H9 (cell line): Measurements from ENCODE around the gene IFI27L1. TPM values are rescaled to one million over a fixed set of nuclear protein-coding genes. Genes with fewer than 3 reads are reported as not detected.

ENCODE experiments used
- DNase-seq: peaks from one replicate; pipeline ENCODE4 v3.0.0-alpha.2; 2017
- H2AFZ ChIP-seq: one replicate; pipeline ENCODE4 v1.6.1; 2013; ENCODE audit warnings: mild to moderate bottlenecking, low read length, control low read depth, moderate library complexity
- H2AK5ac ChIP-seq: 2 replicates; pipeline ENCODE4 v1.6.1; 2013; ENCODE audit warnings: low read length, control low read depth, mixed read lengths; ENCODE audit not compliant: insufficient read length
- H2BK120ac ChIP-seq: one replicate; pipeline ENCODE4 v1.6.1; 2013; ENCODE audit warnings: low read depth, mild to moderate bottlenecking, low read length, control low read depth, inconsistent platforms; ENCODE audit not compliant: poor library complexity, severe bottlenecking
- H2BK12ac ChIP-seq: 2 replicates; pipeline ENCODE4 v1.6.1; 2013; ENCODE audit warnings: low read length, control low read depth, mixed read lengths, low read depth; ENCODE audit not compliant: insufficient read length
- H2BK15ac ChIP-seq: 2 replicates; pipeline ENCODE4 v1.6.1; 2013; ENCODE audit warnings: low read depth, low read length, control low read depth
- H2BK20ac ChIP-seq: one replicate; pipeline ENCODE4 v1.6.1; 2013; ENCODE audit warnings: low read depth, mild to moderate bottlenecking, low read length, control low read depth, inconsistent platforms; ENCODE audit not compliant: poor library complexity, severe bottlenecking
- H2BK5ac ChIP-seq: 2 replicates; pipeline ENCODE4 v1.6.1; 2013; ENCODE audit warnings: low read length, control low read depth, mixed read lengths; ENCODE audit not compliant: insufficient read length
- H3K14ac ChIP-seq: 2 replicates; pipeline ENCODE4 v1.6.1; 2013; ENCODE audit warnings: low read length, control low read depth; ENCODE audit not compliant: insufficient read depth
- H3K18ac ChIP-seq: 2 replicates; pipeline ENCODE4 v1.6.1; 2013; ENCODE audit warnings: low read depth, mild to moderate bottlenecking, mixed read lengths, low read length, control low read depth; ENCODE audit not compliant: insufficient read length
- H3K23ac ChIP-seq: 2 replicates; pipeline ENCODE4 v1.6.1; 2013; ENCODE audit warnings: low read length, control low read depth, mixed read lengths, low read depth; ENCODE audit not compliant: insufficient read length
- H3K23me2 ChIP-seq: 2 replicates; pipeline ENCODE4 v1.6.1; 2013; ENCODE audit warnings: low read depth, mild to moderate bottlenecking, mixed read lengths, low read length, control low read depth; ENCODE audit not compliant: insufficient read length, poor library complexity, severe bottlenecking
- H3K27ac ChIP-seq: 2 replicates; pipeline ENCODE4 v1.5.1; 2013; ENCODE audit warnings: low read length, control low read depth, mixed read lengths, low read depth; ENCODE audit not compliant: insufficient read length
- H3K27me3 ChIP-seq: 2 replicates; pipeline ENCODE4 v1.6.1; 2013; ENCODE audit warnings: low read length, control low read depth, inconsistent platforms; ENCODE audit not compliant: insufficient read depth
- H3K4ac ChIP-seq: 2 replicates; pipeline ENCODE4 v1.6.1; 2013; ENCODE audit warnings: low read depth, mild to moderate bottlenecking, control low read depth, inconsistent platforms, low read length, moderate library complexity
- H3K4me1 ChIP-seq: 2 replicates; pipeline ENCODE4 v1.6.1; 2013; ENCODE audit warnings: low read length, control low read depth, inconsistent platforms; ENCODE audit not compliant: insufficient read depth
- H3K4me2 ChIP-seq: 2 replicates; pipeline ENCODE4 v1.6.1; 2013; ENCODE audit warnings: low read length, control low read depth, mixed read lengths; ENCODE audit not compliant: insufficient read length, insufficient read depth
- H3K56ac ChIP-seq: 2 replicates; pipeline ENCODE4 v1.6.1; 2013; ENCODE audit warnings: low read depth, mild to moderate bottlenecking, mixed read lengths, low read length, control low read depth; ENCODE audit not compliant: insufficient read length
- H3K79me1 ChIP-seq: 2 replicates; pipeline ENCODE4 v1.6.1; 2013; ENCODE audit warnings: low read depth, mild to moderate bottlenecking, moderate library complexity, low read length, control low read depth, inconsistent platforms; ENCODE audit not compliant: insufficient read depth, poor library complexity, severe bottlenecking
- H3K79me2 ChIP-seq: 2 replicates; pipeline ENCODE4 v1.6.1; 2013; ENCODE audit warnings: low read length, control low read depth, inconsistent platforms; ENCODE audit not compliant: insufficient read depth
- H3K9ac ChIP-seq: 2 replicates; pipeline ENCODE4 v1.6.1; 2013; ENCODE audit warnings: low read length, control low read depth, mixed read lengths; ENCODE audit not compliant: insufficient read length; ENCODE audit errors: extremely low read depth
- H3K9me3 ChIP-seq: one replicate; pipeline ENCODE4 v1.6.1; 2013; ENCODE audit warnings: low read depth, low read length, inconsistent platforms; ENCODE audit not compliant: control insufficient read depth
- H3T11ph ChIP-seq: one replicate; pipeline ENCODE4 v1.6.1; 2013; ENCODE audit warnings: mild to moderate bottlenecking, low read length, control low read depth, inconsistent platforms
- H4K20me1 ChIP-seq: one replicate; pipeline ENCODE4 v1.6.1; 2013; ENCODE audit not compliant: control insufficient read depth, insufficient read length, insufficient read depth
- H4K5ac ChIP-seq: 2 replicates; pipeline ENCODE4 v1.6.1; 2013; ENCODE audit warnings: low read depth, mild to moderate bottlenecking, mixed read lengths, low read length, control low read depth; ENCODE audit not compliant: insufficient read length
- H4K8ac ChIP-seq: replicated peaks from 2 replicates; pipeline ENCODE4 v1.6.1; 2013; ENCODE audit warnings: low read length, control low read depth, mixed read lengths, low read depth; ENCODE audit not compliant: insufficient read length
- H4K91ac ChIP-seq: 2 replicates; pipeline ENCODE4 v1.6.1; 2013; ENCODE audit warnings: low read depth, mild to moderate bottlenecking, moderate library complexity, mixed read lengths, low read length, control low read depth; ENCODE audit not compliant: insufficient read length
- H3K27ac Mint-ChIP-seq, 3 experiments: 2 replicates in 2 of 3; 3 replicates in 1 of 3; pipeline ENCODE4 v1.8.0; 2020 to 2021; ENCODE audit warnings: mixed read lengths in 3 of 3, mild to moderate bottlenecking in 1 of 3, moderate library complexity in 1 of 3
- H3K27me3 Mint-ChIP-seq: 2 replicates; pipeline ENCODE4 v1.8.0; 2021; ENCODE audit warnings: low read depth, mild to moderate bottlenecking, moderate library complexity, mixed read lengths
- H3K36me3 Mint-ChIP-seq, 3 experiments: 2 replicates in 2 of 3; 3 replicates in 1 of 3; pipeline ENCODE4 v1.8.0; 2020 to 2021; ENCODE audit warnings: low read depth in 3 of 3, mixed read lengths in 3 of 3; ENCODE audit not compliant: insufficient read depth in 1 of 3
- H3K4me1 Mint-ChIP-seq, 2 experiments: 2 replicates each; pipeline ENCODE4 v1.8.0; 2020; ENCODE audit warnings: mixed read lengths in 2 of 2
- H3K4me3 Mint-ChIP-seq, 2 experiments: 2 replicates in 1 of 2; 3 replicates in 1 of 2; pipeline ENCODE4 v1.8.0; 2020 to 2021; ENCODE audit warnings: mild to moderate bottlenecking in 2 of 2, mixed read lengths in 2 of 2, moderate library complexity in 1 of 2
- H3K9me3 Mint-ChIP-seq, 2 experiments: 2 replicates in 1 of 2; 3 replicates in 1 of 2; pipeline ENCODE4 v1.8.0; 2020; ENCODE audit warnings: mild to moderate bottlenecking in 2 of 2, mixed read lengths in 2 of 2, moderate library complexity in 1 of 2
- CTCF ChIP-seq: fragments of 200-600 bp; sonication (generic); conservative IDR thresholded peaks from 3 replicates; pipeline ENCODE4 v1.8.0; 2021; ENCODE audit warnings: antibody characterized with exemption, mild to moderate bottlenecking
- WGBS: extraction: QIAGEN DNeasy Blood & Tissue Kit; methylation state at CpG from one replicate; pipeline ENCODE4 v1.1.7; 2013; ENCODE audit warnings: missing lambda C conversion rate, low lambda C conversion rate, mixed read lengths; ENCODE audit not compliant: insufficient read length; ENCODE audit errors: extremely low coverage; 5-methylcytosine and 5-hydroxymethylcytosine counted together
- total RNA-seq: library from RNA; stranded (reverse); gene quantifications from 2 replicates; pipeline ENCODE4 v1.2.1, GENCODE V29; 2021

Gene IFI27L1
- total RNA-seq, 1 experiment from 2014 or later: 27.4 TPM

DNA sequence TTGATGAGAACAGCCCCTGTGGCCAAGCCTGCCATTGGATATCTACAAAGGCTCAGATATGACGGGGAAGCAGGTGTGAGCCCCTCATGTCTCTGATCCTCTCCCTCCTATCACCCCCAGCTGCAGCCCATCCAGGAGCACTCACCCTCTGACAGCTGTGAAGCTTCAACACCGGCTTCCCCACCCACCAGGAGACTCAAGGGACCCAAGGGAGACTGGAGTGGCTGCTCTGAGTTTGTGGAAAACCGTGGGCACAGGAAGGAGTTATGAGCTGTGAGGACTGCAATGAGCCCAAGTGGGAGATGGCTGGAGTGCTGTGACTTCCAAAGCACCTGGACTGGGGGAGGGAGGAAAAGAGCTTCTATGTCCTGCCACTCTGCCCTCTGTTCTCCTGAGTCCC is 40.4 kb downstream of the IFI27L1 start:
- Mint-ChIP-seq H3K4me3 (no peak overlapping the region), H3K9me3 (peaks cover 6 to 11% of the 10 kb centered on the region in 2 experiments; a peak in 2 of 5 replicates), H3K4me1 (no peaks in the 10 kb centered on the region), H3K27me3 (peaks cover 34% of the 10 kb centered on the region), H3K27ac (no peak overlapping the region), H3K36me3 (no peaks in the 10 kb centered on the region)
- no peak overlapping the region for H3K14ac ChIP-seq
- no peaks in the 10 kb centered on the region for H3K27me3 ChIP-seq
- H4K5ac ChIP-seq: no peak overlapping the region
- WGBS: no CpG with 5 or more reads among the region's 3 CpGs
- no peak overlapping the region for H3K18ac ChIP-seq
- H2BK20ac ChIP-seq: no peak overlapping the region
- no peak overlapping the region for H2AFZ ChIP-seq
- no peak overlapping the region for H3K27ac ChIP-seq
- H2BK120ac ChIP-seq: no peak overlapping the region
- H4K8ac ChIP-seq: no peak overlapping the region
- no peak overlapping the region for H2AK5ac ChIP-seq
- H2BK5ac ChIP-seq: no peak overlapping the region
- no peak overlapping the region for H2BK15ac ChIP-seq
- H4K20me1 ChIP-seq: no peaks in the 10 kb centered on the region
- no peak overlapping the region for H3K56ac ChIP-seq
- H3K4me1 ChIP-seq: no peaks in the 10 kb centered on the region
- TF ChIP-seq CTCF: no peak
- H3K79me2 ChIP-seq: no peaks in the 10 kb centered on the region
- no peak overlapping the region for H3T11ph ChIP-seq
- H3K9me3 ChIP-seq: no peaks in the 10 kb centered on the region
- DNase-seq: no peak
- no peaks in the 10 kb centered on the region for H3K79me1 ChIP-seq
- H3K9ac ChIP-seq: no peak overlapping the region
- H3K4me2 ChIP-seq: no peak overlapping the region
- H3K23ac ChIP-seq: no peak overlapping the region
- no peak overlapping the region for H3K4ac ChIP-seq
- H2BK12ac ChIP-seq: no peak overlapping the region
- H4K91ac ChIP-seq: no peak overlapping the region
- no peaks in the 10 kb centered on the region for H3K23me2 ChIP-seq
